Hepatocyte (in vitro differentiated cells): Measurements from ENCODE around the gene SLC39A11. TPM values are rescaled to one million over a fixed set of nuclear protein-coding genes. Genes with fewer than 3 reads are reported as not detected.

Experiments used
- DNase-seq: peaks from one replicate; pipeline ENCODE4 v3.0.0-alpha.2; 2016; ENCODE audit warnings: low spot score
- H2AFZ ChIP-seq: fragments of 200-600 bp; sonication (generic); 2 replicates; pipeline ENCODE4 v1.6.0; 2016; ENCODE audit warnings: antibody characterized with exemption, mild to moderate bottlenecking
- H3K27ac ChIP-seq: fragments of 200-600 bp; sonication (generic); 2 replicates; pipeline ENCODE4 v1.5.1; 2016; ENCODE audit warnings: mild to moderate bottlenecking
- H3K27me3 ChIP-seq: fragments of 200-600 bp; sonication (generic); 2 replicates; pipeline ENCODE4 v1.6.1; 2016
- H3K36me3 ChIP-seq: fragments of 200-600 bp; sonication (generic); replicated peaks from 2 replicates; pipeline ENCODE4 v1.5.1; 2016; ENCODE audit warnings: low read depth; ENCODE audit not compliant: insufficient read depth
- H3K4me1 ChIP-seq: fragments of 200-600 bp; sonication (generic); 2 replicates; pipeline ENCODE4 v1.5.1; 2016; ENCODE audit warnings: mild to moderate bottlenecking, moderate library complexity; ENCODE audit not compliant: insufficient read depth
- H3K4me2 ChIP-seq: fragments of 200-600 bp; sonication (generic); 2 replicates; pipeline ENCODE4 v1.6.0; 2016
- H3K4me3 ChIP-seq: fragments of 200-600 bp; sonication (generic); 2 replicates; pipeline ENCODE4 v1.5.1; 2016; ENCODE audit warnings: mild to moderate bottlenecking
- H3K79me2 ChIP-seq: fragments of 200-600 bp; sonication (generic); 2 replicates; pipeline ENCODE4 v1.6.0; 2017; ENCODE audit warnings: mild to moderate bottlenecking
- H3K9me2 ChIP-seq: fragments of 200-600 bp; sonication (generic); replicated peaks from 2 replicates; pipeline ENCODE4 v1.6.0; 2017; ENCODE audit warnings: mild to moderate bottlenecking; ENCODE audit not compliant: insufficient read depth
- H3K9me3 ChIP-seq: fragments of 200-600 bp; sonication (generic); 2 replicates; pipeline ENCODE4 v1.5.1; 2016; ENCODE audit warnings: low read depth, mild to moderate bottlenecking
- H4K20me1 ChIP-seq: fragments of 200-600 bp; sonication (generic); 2 replicates; pipeline ENCODE4 v1.6.0; 2016; ENCODE audit warnings: mild to moderate bottlenecking; ENCODE audit not compliant: insufficient read depth, poor library complexity, severe bottlenecking
- EZH2 ChIP-seq: fragments of 200-600 bp; sonication (generic); IDR thresholded peaks from 2 replicates; pipeline ENCODE4 v1.6.1; 2016; ENCODE audit warnings: antibody characterized with exemption, mild to moderate bottlenecking, borderline replicate concordance
- EZH2phosphoT487 ChIP-seq: fragments of 200-600 bp; sonication (generic); IDR thresholded peaks from one replicate; pipeline ENCODE4 v1.6.1; 2018; ENCODE audit warnings: antibody characterized with exemption, mild to moderate bottlenecking, low read depth, moderate library complexity; ENCODE audit not compliant: unreplicated experiment, severe bottlenecking
- WGBS: methylation state at CpG from one replicate; pipeline ENCODE4 v1.1.6; 2016; ENCODE audit warnings: low lambda C conversion rate; ENCODE audit errors: missing lambda C conversion rate; 5-methylcytosine and 5-hydroxymethylcytosine counted together
- polyA plus RNA-seq: library from polyadenylated mRNA; unstranded; fragments of >200 nt; fragmentation: Nextera tagmentation; extraction: Ambion mirVana; gene quantifications from 2 replicates; pipeline ENCODE4 v1.2.1, GENCODE V29; 2016
- total RNA-seq: library from RNA; depleted of rRNA; stranded (reverse); fragments of >200 nt; gene quantifications from 2 replicates; pipeline ENCODE4 v1.2.3, GENCODE V29; 2014
- TF ChIP-seq, protein P1 (sequence below): fragments of 200-600 bp; sonication (generic); IDR thresholded peaks from 2 replicates; pipeline ENCODE4 v1.5.1; 2016; ENCODE audit warnings: antibody characterized with exemption, mild to moderate bottlenecking; ENCODE audit not compliant: poor library complexity

SLC39A11 gene
- total and polyA plus RNA-seq, 2 experiments from 2014 or later, result 37.7 to 39.1 TPM

DNA sequence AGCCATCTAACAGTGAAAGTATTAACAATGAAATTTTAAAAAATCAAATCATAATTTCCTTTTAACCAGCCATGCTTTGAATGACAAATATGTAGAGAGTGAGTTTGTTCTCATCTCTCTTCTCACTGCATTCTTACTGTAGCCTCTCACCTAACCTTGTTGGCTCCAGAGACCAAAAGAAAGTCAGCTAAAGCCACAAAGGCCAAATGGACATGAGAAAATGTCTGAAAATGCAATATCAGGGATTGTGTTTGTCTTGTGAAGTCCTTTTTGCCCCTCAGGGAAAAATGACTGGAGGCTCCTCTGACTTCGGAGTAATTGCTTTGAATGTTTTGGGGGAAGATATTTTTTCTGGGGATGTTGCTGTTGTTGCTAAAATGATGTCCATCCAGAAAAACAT lies 166.3 kb downstream of the SLC39A11 start:
- Histone ChIP-seq H3K79me2 (no peaks in the 10 kb centered on the region), H3K27ac (no peak overlapping the region), H3K27me3 (no peaks in the 10 kb centered on the region), H2AFZ (no peak overlapping the region), H3K4me2 (no peak overlapping the region), H3K9me2 (no peaks in the 10 kb centered on the region), H3K9me3 (no peaks in the 10 kb centered on the region), H4K20me1 (no peaks in the 10 kb centered on the region), H3K4me3 (no peak overlapping the region), H3K4me1 (peaks cover 7% of the 10 kb centered on the region), H3K36me3 (no peaks in the 10 kb centered on the region)
- WGBS, result 100% methylated on average over 1 of the region's 1 CpG
- no peak for TF ChIP-seq EZH2
- TF ChIP-seq, protein P1, sequence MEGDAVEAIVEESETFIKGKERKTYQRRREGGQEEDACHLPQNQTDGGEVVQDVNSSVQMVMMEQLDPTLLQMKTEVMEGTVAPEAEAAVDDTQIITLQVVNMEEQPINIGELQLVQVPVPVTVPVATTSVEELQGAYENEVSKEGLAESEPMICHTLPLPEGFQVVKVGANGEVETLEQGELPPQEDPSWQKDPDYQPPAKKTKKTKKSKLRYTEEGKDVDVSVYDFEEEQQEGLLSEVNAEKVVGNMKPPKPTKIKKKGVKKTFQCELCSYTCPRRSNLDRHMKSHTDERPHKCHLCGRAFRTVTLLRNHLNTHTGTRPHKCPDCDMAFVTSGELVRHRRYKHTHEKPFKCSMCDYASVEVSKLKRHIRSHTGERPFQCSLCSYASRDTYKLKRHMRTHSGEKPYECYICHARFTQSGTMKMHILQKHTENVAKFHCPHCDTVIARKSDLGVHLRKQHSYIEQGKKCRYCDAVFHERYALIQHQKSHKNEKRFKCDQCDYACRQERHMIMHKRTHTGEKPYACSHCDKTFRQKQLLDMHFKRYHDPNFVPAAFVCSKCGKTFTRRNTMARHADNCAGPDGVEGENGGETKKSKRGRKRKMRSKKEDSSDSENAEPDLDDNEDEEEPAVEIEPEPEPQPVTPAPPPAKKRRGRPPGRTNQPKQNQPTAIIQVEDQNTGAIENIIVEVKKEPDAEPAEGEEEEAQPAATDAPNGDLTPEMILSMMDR, result no peak
- no peak for TF ChIP-seq EZH2phosphoT487
- DNase-seq, result no peak

DNA sequence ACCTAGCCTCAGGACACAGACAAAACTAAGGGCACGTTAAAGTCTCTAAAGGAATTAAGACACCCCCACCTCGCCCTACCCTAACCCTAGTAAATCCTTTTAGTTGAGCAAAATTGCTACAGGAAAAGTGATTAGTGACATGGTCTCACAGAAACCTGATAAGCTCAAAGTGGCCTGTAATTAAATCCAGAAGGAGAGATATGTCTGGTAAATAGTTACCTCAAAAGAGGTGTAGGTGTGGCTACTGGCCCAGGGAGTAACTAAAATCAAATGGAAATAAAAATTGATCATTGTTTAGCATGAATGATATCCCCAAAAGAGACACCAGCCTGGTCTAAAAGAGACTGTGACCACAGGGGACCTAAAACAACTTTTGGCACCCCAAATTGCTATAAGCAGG lies 168.3 kb downstream of the SLC39A11 start:
- Histone ChIP-seq H3K79me2 (no peaks in the 10 kb centered on the region), H3K4me3 (no peak overlapping the region), H3K9me3 (no peaks in the 10 kb centered on the region), H3K36me3 (no peaks in the 10 kb centered on the region), H3K4me1 (peaks cover 7% of the 10 kb centered on the region), H4K20me1 (no peaks in the 10 kb centered on the region), H3K4me2 (no peak overlapping the region), H3K9me2 (no peaks in the 10 kb centered on the region), H3K27ac (no peak overlapping the region), H3K27me3 (no peaks in the 10 kb centered on the region), H2AFZ (no peak overlapping the region)
- TF ChIP-seq EZH2phosphoT487 (no peak), EZH2 (no peak)
- TF ChIP-seq, protein P1, result no peak
- no peak for DNase-seq
- WGBS, result 24% methylated on average over 2 of the region's 2 CpGs

DNA sequence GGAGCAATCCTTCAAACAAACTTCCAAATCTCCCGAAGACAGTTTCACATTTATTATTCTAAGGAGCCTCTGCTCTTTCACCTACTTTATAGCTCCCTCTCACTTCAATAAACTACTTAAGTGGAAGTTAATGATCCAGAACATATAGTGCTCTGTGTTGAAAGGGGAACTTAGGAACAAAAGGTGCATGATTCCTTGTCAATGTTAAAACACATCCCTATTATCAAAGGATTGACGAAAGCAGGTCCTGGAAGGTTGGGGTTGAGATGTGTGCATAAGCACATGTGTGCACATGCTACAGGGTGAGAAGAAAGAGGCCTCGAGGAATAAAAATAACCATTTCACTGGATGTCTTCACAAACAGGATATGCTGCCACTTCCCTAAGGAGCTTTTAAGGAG lies 170.3 kb downstream of the SLC39A11 start:
- TF ChIP-seq EZH2phosphoT487 (no peak), EZH2 (no peak)
- TF ChIP-seq, protein P1, result no peak
- no peak for DNase-seq
- Histone ChIP-seq H2AFZ (no peak overlapping the region), H3K9me3 (no peaks in the 10 kb centered on the region), H3K79me2 (no peaks in the 10 kb centered on the region), H3K4me2 (no peak overlapping the region), H4K20me1 (no peaks in the 10 kb centered on the region), H3K36me3 (no peaks in the 10 kb centered on the region), H3K27ac (no peak overlapping the region), H3K9me2 (no peaks in the 10 kb centered on the region), H3K4me1 (no peaks in the 10 kb centered on the region), H3K27me3 (no peaks in the 10 kb centered on the region), H3K4me3 (no peak overlapping the region)
- 72% methylated on average over 3 of the region's 3 CpGs for WGBS

DNA sequence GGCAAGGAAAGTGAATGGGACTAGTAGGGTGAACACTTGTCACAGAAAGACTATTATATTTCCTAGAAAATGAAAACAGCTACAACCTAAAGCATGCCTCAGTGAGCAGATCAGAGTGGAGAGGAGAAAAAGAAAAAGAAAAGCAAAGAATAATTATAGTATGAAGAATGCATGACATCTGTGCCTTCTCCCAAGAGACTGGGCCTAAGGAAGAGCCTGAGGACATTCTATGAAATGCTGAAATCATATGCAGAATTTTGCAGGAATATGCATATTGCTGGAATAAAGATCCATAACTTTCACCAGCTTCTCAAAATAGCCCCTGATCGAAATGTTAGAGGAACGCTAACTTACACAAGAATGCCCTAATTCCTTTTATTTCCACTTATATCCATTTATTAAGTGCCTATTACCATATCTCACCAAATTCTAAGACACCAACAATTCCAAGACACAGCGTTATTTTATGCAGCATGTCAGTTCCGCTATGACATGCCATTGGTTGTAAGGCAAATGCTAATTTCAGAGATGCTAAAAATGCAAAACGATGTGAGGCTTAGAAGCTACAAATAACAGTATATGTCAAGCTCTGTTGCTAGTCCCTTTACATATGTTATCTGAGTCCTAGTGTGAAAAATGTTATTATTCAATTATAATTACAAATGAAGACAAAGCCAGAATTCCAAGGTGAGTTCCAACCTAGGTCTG lies 171.0 kb downstream of the SLC39A11 start:
- 97% methylated on average over 5 of the region's 5 CpGs for WGBS
- no peak for TF ChIP-seq EZH2phosphoT487
- TF ChIP-seq EZH2, result no peak
- TF ChIP-seq, protein P1, result no peak
- no peaks in the 10 kb centered on the region for H3K9me3 ChIP-seq

More for the DNA sequence above, 171.0 kb downstream of the SLC39A11 start:
- Histone ChIP-seq H3K4me3 (no peak overlapping the region), H3K27ac (no peak overlapping the region), H3K4me1 (no peaks in the 10 kb centered on the region), H3K79me2 (no peaks in the 10 kb centered on the region), H3K27me3 (no peaks in the 10 kb centered on the region), H3K9me2 (no peaks in the 10 kb centered on the region), H4K20me1 (no peaks in the 10 kb centered on the region), H3K36me3 (no peaks in the 10 kb centered on the region), H2AFZ (no peak overlapping the region), H3K4me2 (no peak overlapping the region)
- no peak for DNase-seq
